Endothelial cell of umbilical vein (primary cell): ENCODE results near the gene LRRTM4. TPM values are rescaled to one million over a fixed set of nuclear protein-coding genes. Genes with fewer than 3 reads are reported as not detected.

Experiments
- BruUV-seq: library from RNA; stranded (reverse); fragments of 400-500 nt; replicated peaks from 2 replicates; lab custom pipeline; 2021; lab: Mats Ljungman, UMichigan
- CTCF ChIA-PET: fragments of 300-600, 350-600 bp; sonication (Branson Sonifier 250); formaldehyde crosslinking; loops from one replicate; lab custom pipeline; 2021; ENCODE audit warnings: antibody characterized with exemption, inconsistent platforms; lab: Charles Lee
- POLR2A ChIA-PET: fragments of 300-600, 350-600 bp; sonication (Branson Sonifier 250); formaldehyde crosslinking; loops from one replicate; lab custom pipeline; 2021; ENCODE audit warnings: antibody characterized with exemption, inconsistent platforms; lab: Charles Lee
- DNase-seq: peaks from one replicate; pipeline ENCODE4 v3.0.0-alpha.2; 2011; ENCODE audit warnings: low read depth, low spot score
- FAIRE-seq: peaks from 2 replicates; lab custom pipeline; 2011; peaks lifted over from hg19 to GRCh38; lab: Jason Lieb, UNC
- H2AFZ ChIP-seq: 2 replicates; pipeline ENCODE4 v1.6.0; 2012; ENCODE audit warnings: low read depth, low read length, control low read depth, inconsistent platforms
- H3K27ac ChIP-seq: 2 replicates; pipeline ENCODE4 v1.5.1; 2011; ENCODE audit warnings: low read depth, mild to moderate bottlenecking, control low read depth, low read length, moderate library complexity; ENCODE audit not compliant: insufficient read depth
- H3K27me3 ChIP-seq, 2 experiments: 2 replicates each; pipeline versions ENCODE4 v1.6.0 to v1.6.1; 2011; ENCODE audit warnings: low read length in 2 of 2, mixed read lengths in 1 of 2; ENCODE audit not compliant: control insufficient read depth in 2 of 2, insufficient read depth in 2 of 2
- H3K36me3 ChIP-seq, 2 experiments: 2 replicates in 1 of 2; 3 replicates in 1 of 2; pipeline ENCODE4 v1.5.1; 2011; ENCODE audit warnings: low read length in 2 of 2, mild to moderate bottlenecking in 1 of 2, moderate library complexity in 1 of 2; ENCODE audit not compliant: control insufficient read depth in 2 of 2, insufficient read depth in 2 of 2; ENCODE audit errors: extremely low read depth in 1 of 2
- H3K4me1 ChIP-seq: 3 replicates; pipeline ENCODE4 v1.5.1; 2011; ENCODE audit warnings: mild to moderate bottlenecking, low read length; ENCODE audit not compliant: control insufficient read depth, insufficient read depth; ENCODE audit errors: extremely low read depth
- H3K4me2 ChIP-seq: 2 replicates; pipeline ENCODE4 v1.6.1; 2011; ENCODE audit warnings: low read length, control low read depth, mixed read lengths; ENCODE audit not compliant: insufficient read depth
- H3K4me3 ChIP-seq, 3 experiments: fragments of 200-600 bp in 1 of 3; sonication (generic), shearing (Covaris generic) in 1 of 3; replicated peaks in 1 of 3; 2 replicates each; pipeline ENCODE4 v1.5.1; 2011 to 2016; ENCODE audit warnings: control low read depth in 3 of 3, low read length in 3 of 3, mild to moderate bottlenecking in 2 of 3, inconsistent platforms in 1 of 3, low read depth in 1 of 3, moderate library complexity in 1 of 3; ENCODE audit not compliant: insufficient read depth in 1 of 3
- H3K79me2 ChIP-seq: 2 replicates; pipeline ENCODE4 v1.6.0; 2012; ENCODE audit warnings: low read length, inconsistent platforms; ENCODE audit not compliant: control insufficient read depth, insufficient read depth
- H3K9ac ChIP-seq: replicated peaks from 2 replicates; pipeline ENCODE3; 2011; ENCODE audit warnings: low read length, control low read depth; ENCODE audit not compliant: insufficient read depth; ENCODE audit errors: extremely low read depth
- H3K9me1 ChIP-seq: replicated peaks from 3 replicates; pipeline ENCODE4 v1.6.0; 2011; ENCODE audit warnings: mild to moderate bottlenecking, low read length; ENCODE audit not compliant: control insufficient read depth, insufficient read depth; ENCODE audit errors: extremely low read depth
- H3K9me3 ChIP-seq: replicated peaks from 2 replicates; pipeline ENCODE4 v1.5.1; 2012; ENCODE audit warnings: low read length, inconsistent platforms; ENCODE audit not compliant: control insufficient read depth, insufficient read depth
- H4K20me1 ChIP-seq: replicated peaks from 2 replicates; pipeline ENCODE3; 2011; ENCODE audit warnings: mild to moderate bottlenecking, low read length; ENCODE audit not compliant: control insufficient read depth, insufficient read depth; ENCODE audit errors: extremely low read depth
- EZH2 ChIP-seq: IDR thresholded peaks from 2 replicates; pipeline ENCODE4 v1.6.1; 2012; ENCODE audit warnings: borderline replicate concordance, low read depth, mild to moderate bottlenecking, moderate library complexity, low read length, inconsistent platforms; ENCODE audit not compliant: severe bottlenecking
- FOS ChIP-seq: IDR thresholded peaks from 2 replicates; pipeline ENCODE4 v1.6.1; 2011; ENCODE audit warnings: mild to moderate bottlenecking, low read length, moderate library complexity, borderline replicate concordance; ENCODE audit not compliant: insufficient read depth
- GATA2 ChIP-seq: IDR thresholded peaks from 2 replicates; pipeline ENCODE4 v1.7.0; 2011; ENCODE audit warnings: low read depth, mild to moderate bottlenecking, moderate library complexity, mixed read lengths, low read length; ENCODE audit not compliant: insufficient read length, insufficient read depth
- JUN ChIP-seq: IDR thresholded peaks from 2 replicates; pipeline ENCODE4 v1.6.1; 2011; ENCODE audit warnings: borderline replicate concordance, low read depth; ENCODE audit not compliant: insufficient read length, insufficient read depth
- MYC ChIP-seq: IDR thresholded peaks from one replicate; pipeline ENCODE4 v1.6.1; 2011; ENCODE audit warnings: mild to moderate bottlenecking, low read depth, low read length
- POLR2A ChIP-seq: IDR thresholded peaks from 2 replicates; pipeline ENCODE4 v1.6.1; 2012; ENCODE audit warnings: low read depth, mild to moderate bottlenecking, control low read depth, low read length
- POLR2AphosphoS5 ChIP-seq: IDR thresholded peaks from 2 replicates; pipeline ENCODE4 v1.6.1; 2012; ENCODE audit warnings: low read depth, mild to moderate bottlenecking, control low read depth, low read length, moderate library complexity; ENCODE audit not compliant: insufficient read depth
- dilution Hi-C: fragments of 300-500 bp; cut with MboI; formaldehyde crosslinking; loops from one replicate; pipeline ENCODE4 v1.15.0; 2019; ENCODE audit warnings: low sequenced_read_pairs; ENCODE audit not compliant: extremely low pct_ligation_motif_present
- intact Hi-C: fragments of 100-400 bp; cut with micrococcal nuclease; formaldehyde crosslinking; loops from one replicate; pipeline ENCODE4 v1.10.0; 2022
- polyA plus RNA-seq, 4 experiments: library from polyadenylated mRNA; depleted of rRNA in 3 of 4; stranded (reverse) in 3 of 4; unstranded in 1 of 4; fragments of >200 nt; gene quantifications; 2 replicates each; pipeline versions ENCODE4 v1.2.1 to v1.2.3, GENCODE V29; 2011 to 2012; ENCODE audit warnings: missing spikeins in 1 of 4
- total RNA-seq: library from RNA; stranded (reverse); gene quantifications from 2 replicates; pipeline ENCODE4 v1.2.3, GENCODE V29; 2021
- TF ChIP-seq, protein P1 (sequence below), 2 donors: IDR thresholded peaks; 1 replicate in 1 of 2; 2 replicates in 1 of 2; pipeline ENCODE4 v1.5.1; 2011; ENCODE audit warnings: low read length in 2 of 2, mild to moderate bottlenecking in 2 of 2, moderate library complexity in 2 of 2, control low read depth in 1 of 2, inconsistent platforms in 1 of 2, low read depth in 1 of 2; ENCODE audit not compliant: insufficient read depth in 1 of 2; ENCODE audit errors: extremely low read depth in 1 of 2
- TF ChIP-seq, protein P2 (sequence below): IDR thresholded peaks from 2 replicates; pipeline ENCODE4 v1.6.1; 2011; ENCODE audit not compliant: insufficient read depth, insufficient read length

LRRTM4 gene
- total and polyA plus RNA-seq, 2 donors (not counting 3 experiments of a cell fraction or from before 2014, with no cell fraction given) = not detected

DNA sequence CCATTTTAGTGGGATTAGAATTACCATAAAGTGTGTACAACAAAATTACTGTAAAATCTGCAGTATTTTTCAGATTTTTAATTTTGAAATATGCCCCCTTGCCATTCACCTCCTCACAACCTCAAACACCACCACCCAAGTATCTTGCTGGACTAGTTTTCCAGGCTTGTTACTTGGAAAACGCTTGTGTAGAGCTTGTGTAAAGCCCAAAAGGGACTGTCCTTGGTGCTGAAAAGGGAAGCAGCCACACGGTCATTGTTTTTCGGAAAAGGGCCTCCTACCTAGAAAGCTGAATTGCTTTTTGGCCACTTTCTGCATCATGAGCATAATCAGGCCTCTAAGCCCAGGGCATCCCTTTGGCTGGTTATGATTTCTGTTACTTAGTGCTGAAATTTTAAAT lies 563.4 kb downstream of the LRRTM4 start:
- DNase-seq = peak; percentile 2
- Histone ChIP-seq H3K27me3 (no peaks in the 10 kb centered on the region), H3K9me3 (no peaks in the 10 kb centered on the region), H3K36me3 (no peaks in the 10 kb centered on the region), H3K9me1 (no peaks in the 10 kb centered on the region), H3K4me1 (no peaks in the 10 kb centered on the region), H3K4me2 (no peak overlapping the region), H3K27ac (no peak overlapping the region), H3K79me2 (no peaks in the 10 kb centered on the region), H2AFZ (no peak overlapping the region), H3K4me3 (no peak overlapping the region), H4K20me1 (no peaks in the 10 kb centered on the region), H3K9ac (no peak overlapping the region)
- BruUV-seq = no TSS peak
- dilution Hi-C loops = no loop called here
- ChIA-PET POLR2A (no interaction called here), CTCF (interaction anchor here (1.7 kb wide), 1 partner anchor 21 kb away, joined by 3 read pairs; no protein-coding TSS in a partner anchor)
- intact Hi-C loops = no loop called here
- no peak for FAIRE-seq
- no peak for TF ChIP-seq POLR2AphosphoS5
- TF ChIP-seq JUN = no peak
- TF ChIP-seq, protein P1, sequence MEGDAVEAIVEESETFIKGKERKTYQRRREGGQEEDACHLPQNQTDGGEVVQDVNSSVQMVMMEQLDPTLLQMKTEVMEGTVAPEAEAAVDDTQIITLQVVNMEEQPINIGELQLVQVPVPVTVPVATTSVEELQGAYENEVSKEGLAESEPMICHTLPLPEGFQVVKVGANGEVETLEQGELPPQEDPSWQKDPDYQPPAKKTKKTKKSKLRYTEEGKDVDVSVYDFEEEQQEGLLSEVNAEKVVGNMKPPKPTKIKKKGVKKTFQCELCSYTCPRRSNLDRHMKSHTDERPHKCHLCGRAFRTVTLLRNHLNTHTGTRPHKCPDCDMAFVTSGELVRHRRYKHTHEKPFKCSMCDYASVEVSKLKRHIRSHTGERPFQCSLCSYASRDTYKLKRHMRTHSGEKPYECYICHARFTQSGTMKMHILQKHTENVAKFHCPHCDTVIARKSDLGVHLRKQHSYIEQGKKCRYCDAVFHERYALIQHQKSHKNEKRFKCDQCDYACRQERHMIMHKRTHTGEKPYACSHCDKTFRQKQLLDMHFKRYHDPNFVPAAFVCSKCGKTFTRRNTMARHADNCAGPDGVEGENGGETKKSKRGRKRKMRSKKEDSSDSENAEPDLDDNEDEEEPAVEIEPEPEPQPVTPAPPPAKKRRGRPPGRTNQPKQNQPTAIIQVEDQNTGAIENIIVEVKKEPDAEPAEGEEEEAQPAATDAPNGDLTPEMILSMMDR (IDR thresholded peaks at IDR 0.05; ENCODE audit: extremely low read depth in 1 of 2, insufficient read depth in 1 of 2, low read depth in 1 of 2, low read length in 2 of 2) = no peak
- no peak for TF ChIP-seq MYC
- no peak for TF ChIP-seq POLR2A
- no peak for TF ChIP-seq EZH2
- TF ChIP-seq, protein P2, sequence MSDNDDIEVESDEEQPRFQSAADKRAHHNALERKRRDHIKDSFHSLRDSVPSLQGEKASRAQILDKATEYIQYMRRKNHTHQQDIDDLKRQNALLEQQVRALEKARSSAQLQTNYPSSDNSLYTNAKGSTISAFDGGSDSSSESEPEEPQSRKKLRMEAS = no peak
- no peak for TF ChIP-seq FOS
- TF ChIP-seq GATA2 = no peak
